ENCODE data around the gene METTL26. TPM values are rescaled to one million over a fixed set of nuclear protein-coding genes. Genes with fewer than 3 reads are reported as not detected.

METTL26 gene
- total RNA-seq, 4 donors from 2014 or later = 69.6 to 105 (median 79.9) TPM

DNA sequence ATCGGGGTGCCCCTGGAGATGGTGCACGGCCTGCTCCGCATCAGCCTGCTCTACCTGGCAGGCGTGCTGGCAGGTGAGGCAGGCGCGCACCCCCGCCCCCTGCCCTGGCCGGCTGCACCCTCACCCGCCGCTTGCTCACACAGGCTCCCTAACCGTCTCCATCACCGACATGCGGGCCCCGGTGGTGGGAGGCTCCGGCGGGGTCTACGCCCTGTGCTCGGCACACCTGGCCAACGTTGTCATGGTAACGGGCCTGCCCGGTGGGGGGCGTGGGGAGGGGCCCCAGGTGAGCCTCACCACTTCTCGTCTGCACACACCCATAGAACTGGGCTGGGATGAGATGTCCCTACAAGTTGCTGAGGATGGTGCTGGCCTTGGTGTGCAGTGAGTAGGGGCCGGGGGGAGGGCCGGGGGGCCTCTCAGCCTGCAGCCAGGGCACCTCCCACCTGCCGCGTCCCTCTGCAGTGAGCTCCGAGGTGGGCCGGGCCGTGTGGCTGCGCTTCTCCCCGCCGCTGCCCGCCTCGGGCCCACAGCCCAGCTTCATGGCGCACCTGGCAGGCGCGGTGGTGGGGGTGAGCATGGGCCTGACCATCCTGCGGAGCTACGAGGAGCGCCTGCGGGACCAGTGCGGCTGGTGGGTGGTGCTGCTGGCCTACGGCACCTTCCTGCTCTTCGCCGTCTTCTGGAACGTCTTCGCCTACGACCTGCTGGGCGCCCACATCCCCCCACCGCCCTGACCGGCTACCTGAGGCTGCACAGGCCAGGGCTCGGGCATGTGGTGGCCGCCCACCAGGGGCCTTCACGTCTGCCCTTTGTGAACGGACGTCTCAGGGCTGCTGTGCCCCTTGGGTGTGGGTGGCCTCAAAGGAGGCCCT is 41.4 kb upstream of the METTL26 start:
- no peaks in the 10 kb centered on the region for H3K9me3 ChIP-seq
- peak in 1 of 4 donors; percentile 10 for TF ChIP-seq POLR2A (IDR thresholded peaks at IDR 0.05)
- TF ChIP-seq, protein P1, sequence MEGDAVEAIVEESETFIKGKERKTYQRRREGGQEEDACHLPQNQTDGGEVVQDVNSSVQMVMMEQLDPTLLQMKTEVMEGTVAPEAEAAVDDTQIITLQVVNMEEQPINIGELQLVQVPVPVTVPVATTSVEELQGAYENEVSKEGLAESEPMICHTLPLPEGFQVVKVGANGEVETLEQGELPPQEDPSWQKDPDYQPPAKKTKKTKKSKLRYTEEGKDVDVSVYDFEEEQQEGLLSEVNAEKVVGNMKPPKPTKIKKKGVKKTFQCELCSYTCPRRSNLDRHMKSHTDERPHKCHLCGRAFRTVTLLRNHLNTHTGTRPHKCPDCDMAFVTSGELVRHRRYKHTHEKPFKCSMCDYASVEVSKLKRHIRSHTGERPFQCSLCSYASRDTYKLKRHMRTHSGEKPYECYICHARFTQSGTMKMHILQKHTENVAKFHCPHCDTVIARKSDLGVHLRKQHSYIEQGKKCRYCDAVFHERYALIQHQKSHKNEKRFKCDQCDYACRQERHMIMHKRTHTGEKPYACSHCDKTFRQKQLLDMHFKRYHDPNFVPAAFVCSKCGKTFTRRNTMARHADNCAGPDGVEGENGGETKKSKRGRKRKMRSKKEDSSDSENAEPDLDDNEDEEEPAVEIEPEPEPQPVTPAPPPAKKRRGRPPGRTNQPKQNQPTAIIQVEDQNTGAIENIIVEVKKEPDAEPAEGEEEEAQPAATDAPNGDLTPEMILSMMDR (IDR thresholded peaks at IDR 0.05) = no peak
- no peak for DNase-seq
- intact Hi-C loops (cut with DNase I) = no loop called here
- peaks cover 21 to 34% (median 21%) of the 10 kb centered on the region in 3 donors for H3K36me3 ChIP-seq
- peaks cover 0 to 33% (median 0%) of the 10 kb centered on the region in 4 donors for H3K27me3 ChIP-seq
- 38 to 54% methylated on average over 7 to 18 of the region's 57 CpGs for WGBS, 2 donors
- peak overlapping the region in 2 of 4 donors; percentile 3 to 45 for H3K4me3 ChIP-seq
- H3K4me1 ChIP-seq = peaks cover 48 to 86% (median 58%) of the 10 kb centered on the region in 3 donors
- H3K27ac ChIP-seq = peak overlapping the region in 2 of 4 donors; percentile 9 to 23

DNA sequence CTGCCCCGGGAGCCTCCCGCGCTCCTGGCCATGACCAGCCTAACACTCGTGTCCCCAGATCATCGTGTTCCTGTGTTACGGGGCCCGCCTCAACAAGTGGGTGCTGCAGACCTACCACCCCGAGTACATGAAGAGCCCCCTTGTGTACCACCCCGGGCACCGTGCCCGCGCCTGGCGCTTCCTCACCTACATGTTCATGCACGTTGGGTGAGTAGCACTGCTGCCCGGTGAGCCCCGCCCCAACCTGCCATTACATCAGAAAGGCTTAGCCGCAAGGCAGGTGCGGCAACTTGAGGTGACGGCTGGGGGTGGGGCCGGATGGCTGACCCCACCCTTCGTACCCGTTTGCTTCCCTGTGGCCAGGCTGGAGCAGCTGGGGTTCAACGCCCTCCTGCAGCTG is 40.8 kb upstream of the METTL26 start:
- Histone ChIP-seq H3K4me1 (peaks cover 43 to 80% (median 51%) of the 10 kb centered on the region in 3 donors), H3K9me3 (no peaks in the 10 kb centered on the region), H3K36me3 (peaks cover 21 to 34% (median 21%) of the 10 kb centered on the region in 3 donors), H3K27me3 (peaks cover 0 to 33% (median 0%) of the 10 kb centered on the region in 4 donors), H3K4me3 (peak overlapping the region in 2 of 4 donors; percentile 3 to 45), H3K27ac (peak overlapping the region; percentile 6 to 52 (median 31))
- DNase-seq = no peak
- TF ChIP-seq, protein P1 (IDR thresholded peaks at IDR 0.05) = no peak
- TF ChIP-seq POLR2A (IDR thresholded peaks at IDR 0.05) = no peak
- intact Hi-C loops (cut with DNase I) = no loop called here
- WGBS, 2 donors = 36 to 80% methylated on average over 1 to 5 of the region's 23 CpGs

DNA sequence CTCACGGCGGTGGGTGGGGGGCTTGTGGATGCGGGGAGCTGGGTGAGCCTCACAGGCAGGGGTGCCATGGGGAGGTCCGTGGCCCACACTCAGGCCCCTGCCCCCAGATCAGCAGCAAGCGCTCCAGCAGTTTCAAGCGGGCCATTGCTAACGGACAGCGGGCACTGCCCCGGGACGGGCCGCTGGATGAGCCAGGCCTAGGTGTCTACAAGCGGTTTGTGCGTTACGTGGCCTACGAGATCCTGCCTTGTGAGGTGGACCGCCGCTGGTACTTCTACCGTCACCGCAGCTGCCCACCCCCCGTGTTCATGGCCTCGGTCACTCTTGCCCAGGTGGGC is 40.4 kb upstream of the METTL26 start:
- H3K36me3 ChIP-seq = peaks cover 19 to 34% (median 20%) of the 10 kb centered on the region in 3 donors
- intact Hi-C loops (cut with DNase I) = no loop called here
- no peak for DNase-seq
- 56 to 70% methylated on average over 2 to 3 of the region's 21 CpGs for WGBS, 2 donors
- H3K4me1 ChIP-seq = peaks cover 40 to 76% (median 47%) of the 10 kb centered on the region in 3 donors
- peak overlapping the region in 1 of 4 donors; percentile 45 for H3K4me3 ChIP-seq
- peak overlapping the region; percentile 6 to 52 (median 31) for H3K27ac ChIP-seq
- H3K9me3 ChIP-seq = no peaks in the 10 kb centered on the region
- H3K27me3 ChIP-seq = peaks cover 0 to 33% (median 0%) of the 10 kb centered on the region in 4 donors
- no peak for TF ChIP-seq POLR2A (IDR thresholded peaks at IDR 0.05)
- TF ChIP-seq, protein P1 (IDR thresholded peaks at IDR 0.05) = no peak

DNA sequence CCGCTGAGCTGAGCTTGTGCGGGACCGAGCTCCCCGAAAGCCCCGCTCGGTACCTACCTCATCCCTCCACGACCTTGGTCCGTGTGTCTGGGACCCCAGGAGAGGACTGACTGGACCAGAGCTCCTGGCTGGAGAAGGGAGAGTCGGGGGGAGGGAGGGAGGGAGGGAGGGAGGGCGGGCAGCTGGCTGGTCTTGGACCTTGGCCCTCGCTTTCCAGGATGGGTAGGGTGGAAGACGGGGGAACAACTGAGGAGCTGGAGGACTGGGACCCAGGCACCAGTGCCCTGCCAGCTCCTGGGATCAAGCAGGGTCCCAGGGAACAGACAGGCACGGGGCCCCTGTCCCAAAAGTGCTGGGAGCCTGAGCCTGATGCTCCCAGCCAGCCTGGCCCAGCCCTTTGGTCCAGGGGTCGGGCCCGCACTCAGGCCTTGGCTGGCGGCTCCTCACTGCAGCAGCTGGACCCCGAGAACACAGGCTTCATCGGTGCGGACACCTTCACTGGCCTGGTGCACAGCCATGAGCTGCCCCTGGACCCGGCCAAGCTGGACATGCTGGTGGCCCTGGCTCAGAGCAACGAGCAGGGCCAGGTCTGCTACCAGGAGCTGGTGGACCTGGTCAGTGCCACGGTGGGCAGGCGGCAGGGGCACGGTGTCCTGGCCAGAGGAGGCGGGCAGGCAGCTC is 39.9 kb upstream of the METTL26 start:
- H3K27me3 ChIP-seq = peaks cover 0 to 33% (median 0%) of the 10 kb centered on the region in 4 donors
- peaks cover 34 to 71% (median 42%) of the 10 kb centered on the region in 3 donors for H3K4me1 ChIP-seq
- TF ChIP-seq, protein P1 (IDR thresholded peaks at IDR 0.05) = no peak
- TF ChIP-seq POLR2A (IDR thresholded peaks at IDR 0.05) = no peak
- H3K9me3 ChIP-seq = no peaks in the 10 kb centered on the region
- no peak for DNase-seq
- peak overlapping the region in 3 of 4 donors; percentile 19 to 63 (median 40) for H3K4me3 ChIP-seq
- WGBS, 2 donors = 30 to 47% methylated on average over 2 to 3 of the region's 25 CpGs
- peaks cover 21 to 36% (median 24%) of the 10 kb centered on the region in 3 donors for H3K36me3 ChIP-seq
- H3K27ac ChIP-seq = peak overlapping the region in 3 of 4 donors; percentile 20 to 42 (median 34)
- intact Hi-C loops (cut with DNase I) = no loop called here
